Measurements from ENCODE around the gene GABBR2. TPM values are rescaled to one million over a fixed set of nuclear protein-coding genes. Genes with fewer than 3 reads are reported as not detected.

The GABBR2 gene
- total and polyA plus RNA-seq, 2 of the 8 experiments (the other 6 are each of a cell fraction or from before 2014, with no cell fraction given): 0.50 to 1.2 TPM

DNA sequence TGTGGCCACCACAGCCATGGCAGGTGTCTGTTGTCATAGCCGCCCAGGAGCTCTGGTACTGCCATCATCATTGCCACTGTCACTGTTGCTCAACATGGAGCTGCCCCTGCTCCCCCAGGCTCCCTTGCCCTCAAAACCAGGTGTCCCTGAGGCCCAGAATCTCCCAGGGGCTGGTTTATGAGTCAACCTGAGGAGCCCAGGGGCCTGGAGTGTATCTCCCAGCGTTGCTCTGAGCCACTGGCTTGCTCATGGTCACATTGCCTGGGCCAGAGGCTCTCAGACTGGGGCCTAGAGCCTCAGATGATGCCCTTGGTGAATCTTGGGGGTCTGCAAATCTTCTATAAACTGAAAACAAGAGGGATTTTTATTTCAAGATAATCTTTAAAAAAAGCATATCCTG is 428.6 kb downstream of the GABBR2 start (continued):
- TF ChIP-seq, protein P1, sequence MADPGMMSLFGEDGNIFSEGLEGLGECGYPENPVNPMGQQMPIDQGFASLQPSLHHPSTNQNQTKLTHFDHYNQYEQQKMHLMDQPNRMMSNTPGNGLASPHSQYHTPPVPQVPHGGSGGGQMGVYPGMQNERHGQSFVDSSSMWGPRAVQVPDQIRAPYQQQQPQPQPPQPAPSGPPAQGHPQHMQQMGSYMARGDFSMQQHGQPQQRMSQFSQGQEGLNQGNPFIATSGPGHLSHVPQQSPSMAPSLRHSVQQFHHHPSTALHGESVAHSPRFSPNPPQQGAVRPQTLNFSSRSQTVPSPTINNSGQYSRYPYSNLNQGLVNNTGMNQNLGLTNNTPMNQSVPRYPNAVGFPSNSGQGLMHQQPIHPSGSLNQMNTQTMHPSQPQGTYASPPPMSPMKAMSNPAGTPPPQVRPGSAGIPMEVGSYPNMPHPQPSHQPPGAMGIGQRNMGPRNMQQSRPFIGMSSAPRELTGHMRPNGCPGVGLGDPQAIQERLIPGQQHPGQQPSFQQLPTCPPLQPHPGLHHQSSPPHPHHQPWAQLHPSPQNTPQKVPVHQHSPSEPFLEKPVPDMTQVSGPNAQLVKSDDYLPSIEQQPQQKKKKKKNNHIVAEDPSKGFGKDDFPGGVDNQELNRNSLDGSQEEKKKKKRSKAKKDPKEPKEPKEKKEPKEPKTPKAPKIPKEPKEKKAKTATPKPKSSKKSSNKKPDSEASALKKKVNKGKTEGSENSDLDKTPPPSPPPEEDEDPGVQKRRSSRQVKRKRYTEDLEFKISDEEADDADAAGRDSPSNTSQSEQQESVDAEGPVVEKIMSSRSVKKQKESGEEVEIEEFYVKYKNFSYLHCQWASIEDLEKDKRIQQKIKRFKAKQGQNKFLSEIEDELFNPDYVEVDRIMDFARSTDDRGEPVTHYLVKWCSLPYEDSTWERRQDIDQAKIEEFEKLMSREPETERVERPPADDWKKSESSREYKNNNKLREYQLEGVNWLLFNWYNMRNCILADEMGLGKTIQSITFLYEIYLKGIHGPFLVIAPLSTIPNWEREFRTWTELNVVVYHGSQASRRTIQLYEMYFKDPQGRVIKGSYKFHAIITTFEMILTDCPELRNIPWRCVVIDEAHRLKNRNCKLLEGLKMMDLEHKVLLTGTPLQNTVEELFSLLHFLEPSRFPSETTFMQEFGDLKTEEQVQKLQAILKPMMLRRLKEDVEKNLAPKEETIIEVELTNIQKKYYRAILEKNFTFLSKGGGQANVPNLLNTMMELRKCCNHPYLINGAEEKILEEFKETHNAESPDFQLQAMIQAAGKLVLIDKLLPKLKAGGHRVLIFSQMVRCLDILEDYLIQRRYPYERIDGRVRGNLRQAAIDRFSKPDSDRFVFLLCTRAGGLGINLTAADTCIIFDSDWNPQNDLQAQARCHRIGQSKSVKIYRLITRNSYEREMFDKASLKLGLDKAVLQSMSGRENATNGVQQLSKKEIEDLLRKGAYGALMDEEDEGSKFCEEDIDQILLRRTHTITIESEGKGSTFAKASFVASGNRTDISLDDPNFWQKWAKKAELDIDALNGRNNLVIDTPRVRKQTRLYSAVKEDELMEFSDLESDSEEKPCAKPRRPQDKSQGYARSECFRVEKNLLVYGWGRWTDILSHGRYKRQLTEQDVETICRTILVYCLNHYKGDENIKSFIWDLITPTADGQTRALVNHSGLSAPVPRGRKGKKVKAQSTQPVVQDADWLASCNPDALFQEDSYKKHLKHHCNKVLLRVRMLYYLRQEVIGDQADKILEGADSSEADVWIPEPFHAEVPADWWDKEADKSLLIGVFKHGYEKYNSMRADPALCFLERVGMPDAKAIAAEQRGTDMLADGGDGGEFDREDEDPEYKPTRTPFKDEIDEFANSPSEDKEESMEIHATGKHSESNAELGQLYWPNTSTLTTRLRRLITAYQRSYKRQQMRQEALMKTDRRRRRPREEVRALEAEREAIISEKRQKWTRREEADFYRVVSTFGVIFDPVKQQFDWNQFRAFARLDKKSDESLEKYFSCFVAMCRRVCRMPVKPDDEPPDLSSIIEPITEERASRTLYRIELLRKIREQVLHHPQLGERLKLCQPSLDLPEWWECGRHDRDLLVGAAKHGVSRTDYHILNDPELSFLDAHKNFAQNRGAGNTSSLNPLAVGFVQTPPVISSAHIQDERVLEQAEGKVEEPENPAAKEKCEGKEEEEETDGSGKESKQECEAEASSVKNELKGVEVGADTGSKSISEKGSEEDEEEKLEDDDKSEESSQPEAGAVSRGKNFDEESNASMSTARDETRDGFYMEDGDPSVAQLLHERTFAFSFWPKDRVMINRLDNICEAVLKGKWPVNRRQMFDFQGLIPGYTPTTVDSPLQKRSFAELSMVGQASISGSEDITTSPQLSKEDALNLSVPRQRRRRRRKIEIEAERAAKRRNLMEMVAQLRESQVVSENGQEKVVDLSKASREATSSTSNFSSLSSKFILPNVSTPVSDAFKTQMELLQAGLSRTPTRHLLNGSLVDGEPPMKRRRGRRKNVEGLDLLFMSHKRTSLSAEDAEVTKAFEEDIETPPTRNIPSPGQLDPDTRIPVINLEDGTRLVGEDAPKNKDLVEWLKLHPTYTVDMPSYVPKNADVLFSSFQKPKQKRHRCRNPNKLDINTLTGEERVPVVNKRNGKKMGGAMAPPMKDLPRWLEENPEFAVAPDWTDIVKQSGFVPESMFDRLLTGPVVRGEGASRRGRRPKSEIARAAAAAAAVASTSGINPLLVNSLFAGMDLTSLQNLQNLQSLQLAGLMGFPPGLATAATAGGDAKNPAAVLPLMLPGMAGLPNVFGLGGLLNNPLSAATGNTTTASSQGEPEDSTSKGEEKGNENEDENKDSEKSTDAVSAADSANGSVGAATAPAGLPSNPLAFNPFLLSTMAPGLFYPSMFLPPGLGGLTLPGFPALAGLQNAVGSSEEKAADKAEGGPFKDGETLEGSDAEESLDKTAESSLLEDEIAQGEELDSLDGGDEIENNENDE (IDR thresholded peaks at IDR 0.05; ENCODE audit: insufficient replicate concordance, low read length): no peak
- no peak for TF ChIP-seq POLR2AphosphoS5 (IDR thresholded peaks at IDR 0.05; ENCODE audit: low read depth, low read length)

Measured in H1 (cell line).